ENCODE measurements around the gene SPOP. TPM values are rescaled to one million over a fixed set of nuclear protein-coding genes. Genes with fewer than 3 reads are reported as not detected.

Gene SPOP
- total and polyA plus RNA-seq, 2 experiments from 2014 or later, result 13.9 to 18.6 TPM

DNA sequence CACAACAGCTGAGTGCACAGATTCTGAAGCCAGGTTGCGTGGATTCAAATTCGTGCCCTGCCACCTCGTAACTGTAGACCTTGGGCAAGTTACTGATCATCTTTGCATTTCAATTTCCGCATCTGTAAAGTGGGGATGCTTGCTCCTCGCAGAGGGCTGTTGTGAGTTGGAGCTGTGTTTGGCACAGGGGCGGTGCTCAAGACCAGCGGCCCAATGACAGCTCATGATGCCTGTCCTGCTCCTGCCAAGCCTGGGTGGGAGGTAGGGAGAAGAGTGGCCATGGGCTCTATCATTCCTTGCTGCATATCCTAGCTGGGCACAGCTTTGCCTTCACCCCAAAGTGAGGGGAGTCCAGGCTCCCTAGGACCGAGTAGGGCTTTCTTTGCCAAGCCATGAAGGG is 89.6 kb downstream of the SPOP start:
- Mint-ChIP-seq H3K36me3 (ENCODE audit: low read depth) (no peaks in the 10 kb centered on the region; the same call in 2 of the 3 replicates), H3K4me1 (peaks cover 11% of the 10 kb centered on the region; the same call in 2 of the 3 replicates), H3K4me3 (no peak overlapping the region), H3K27ac (no peak overlapping the region), H3K9me3 (no peaks in the 10 kb centered on the region), H3K27me3 (ENCODE audit: insufficient read depth, low read depth, poor library complexity) (peaks cover 9% of the 10 kb centered on the region)
- no peak overlapping the region for H3K27ac ChIP-seq (ENCODE audit: low read depth)
- no peak for ATAC-seq
- H3K4me2 ChIP-seq, result no peak overlapping the region
- H3K4me3 ChIP-seq, result no peak overlapping the region
- no peak overlapping the region for H2AFZ ChIP-seq
- no peaks in the 10 kb centered on the region for H3K9me2 ChIP-seq (ENCODE audit: insufficient read depth)
- H3K79me2 ChIP-seq (replicated peaks; ENCODE audit: insufficient read depth), result no peaks in the 10 kb centered on the region
- no peaks in the 10 kb centered on the region for H3K4me1 ChIP-seq (ENCODE audit: insufficient read depth)
- TF ChIP-seq, protein P1, sequence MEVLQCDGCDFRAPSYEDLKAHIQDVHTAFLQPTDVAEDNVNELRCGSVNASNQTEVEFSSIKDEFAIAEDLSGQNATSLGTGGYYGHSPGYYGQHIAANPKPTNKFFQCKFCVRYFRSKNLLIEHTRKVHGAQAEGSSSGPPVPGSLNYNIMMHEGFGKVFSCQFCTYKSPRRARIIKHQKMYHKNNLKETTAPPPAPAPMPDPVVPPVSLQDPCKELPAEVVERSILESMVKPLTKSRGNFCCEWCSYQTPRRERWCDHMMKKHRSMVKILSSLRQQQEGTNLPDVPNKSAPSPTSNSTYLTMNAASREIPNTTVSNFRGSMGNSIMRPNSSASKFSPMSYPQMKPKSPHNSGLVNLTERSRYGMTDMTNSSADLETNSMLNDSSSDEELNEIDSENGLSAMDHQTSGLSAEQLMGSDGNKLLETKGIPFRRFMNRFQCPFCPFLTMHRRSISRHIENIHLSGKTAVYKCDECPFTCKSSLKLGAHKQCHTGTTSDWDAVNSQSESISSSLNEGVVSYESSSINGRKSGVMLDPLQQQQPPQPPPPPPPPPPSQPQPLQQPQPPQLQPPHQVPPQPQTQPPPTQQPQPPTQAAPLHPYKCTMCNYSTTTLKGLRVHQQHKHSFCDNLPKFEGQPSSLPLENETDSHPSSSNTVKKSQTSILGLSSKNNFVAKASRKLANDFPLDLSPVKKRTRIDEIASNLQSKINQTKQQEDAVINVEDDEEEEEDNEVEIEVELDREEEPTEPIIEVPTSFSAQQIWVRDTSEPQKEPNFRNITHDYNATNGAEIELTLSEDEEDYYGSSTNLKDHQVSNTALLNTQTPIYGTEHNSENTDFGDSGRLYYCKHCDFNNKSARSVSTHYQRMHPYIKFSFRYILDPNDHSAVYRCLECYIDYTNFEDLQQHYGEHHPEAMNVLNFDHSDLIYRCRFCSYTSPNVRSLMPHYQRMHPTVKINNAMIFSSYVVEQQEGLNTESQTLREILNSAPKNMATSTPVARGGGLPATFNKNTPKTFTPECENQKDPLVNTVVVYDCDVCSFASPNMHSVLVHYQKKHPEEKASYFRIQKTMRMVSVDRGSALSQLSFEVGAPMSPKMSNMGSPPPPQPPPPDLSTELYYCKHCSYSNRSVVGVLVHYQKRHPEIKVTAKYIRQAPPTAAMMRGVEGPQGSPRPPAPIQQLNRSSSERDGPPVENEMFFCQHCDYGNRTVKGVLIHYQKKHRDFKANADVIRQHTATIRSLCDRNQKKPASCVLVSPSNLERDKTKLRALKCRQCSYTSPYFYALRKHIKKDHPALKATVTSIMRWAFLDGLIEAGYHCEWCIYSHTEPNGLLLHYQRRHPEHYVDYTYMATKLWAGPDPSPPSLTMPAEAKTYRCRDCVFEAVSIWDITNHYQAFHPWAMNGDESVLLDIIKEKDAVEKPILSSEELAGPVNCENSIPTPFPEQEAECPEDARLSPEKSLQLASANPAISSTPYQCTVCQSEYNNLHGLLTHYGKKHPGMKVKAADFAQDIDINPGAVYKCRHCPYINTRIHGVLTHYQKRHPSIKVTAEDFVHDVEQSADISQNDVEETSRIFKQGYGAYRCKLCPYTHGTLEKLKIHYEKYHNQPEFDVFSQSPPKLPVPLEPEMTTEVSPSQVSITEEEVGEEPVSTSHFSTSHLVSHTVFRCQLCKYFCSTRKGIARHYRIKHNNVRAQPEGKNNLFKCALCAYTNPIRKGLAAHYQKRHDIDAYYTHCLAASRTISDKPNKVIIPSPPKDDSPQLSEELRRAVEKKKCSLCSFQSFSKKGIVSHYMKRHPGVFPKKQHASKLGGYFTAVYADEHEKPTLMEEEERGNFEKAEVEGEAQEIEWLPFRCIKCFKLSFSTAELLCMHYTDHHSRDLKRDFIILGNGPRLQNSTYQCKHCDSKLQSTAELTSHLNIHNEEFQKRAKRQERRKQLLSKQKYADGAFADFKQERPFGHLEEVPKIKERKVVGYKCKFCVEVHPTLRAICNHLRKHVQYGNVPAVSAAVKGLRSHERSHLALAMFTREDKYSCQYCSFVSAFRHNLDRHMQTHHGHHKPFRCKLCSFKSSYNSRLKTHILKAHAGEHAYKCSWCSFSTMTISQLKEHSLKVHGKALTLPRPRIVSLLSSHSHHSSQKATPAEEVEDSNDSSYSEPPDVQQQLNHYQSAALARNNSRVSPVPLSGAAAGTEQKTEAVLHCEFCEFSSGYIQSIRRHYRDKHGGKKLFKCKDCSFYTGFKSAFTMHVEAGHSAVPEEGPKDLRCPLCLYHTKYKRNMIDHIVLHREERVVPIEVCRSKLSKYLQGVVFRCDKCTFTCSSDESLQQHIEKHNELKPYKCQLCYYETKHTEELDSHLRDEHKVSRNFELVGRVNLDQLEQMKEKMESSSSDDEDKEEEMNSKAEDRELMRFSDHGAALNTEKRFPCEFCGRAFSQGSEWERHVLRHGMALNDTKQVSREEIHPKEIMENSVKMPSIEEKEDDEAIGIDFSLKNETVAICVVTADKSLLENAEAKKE (CRISPR knock-in tag; IDR thresholded peaks at IDR 0.05), result no peak
- TF ChIP-seq, protein P2, sequence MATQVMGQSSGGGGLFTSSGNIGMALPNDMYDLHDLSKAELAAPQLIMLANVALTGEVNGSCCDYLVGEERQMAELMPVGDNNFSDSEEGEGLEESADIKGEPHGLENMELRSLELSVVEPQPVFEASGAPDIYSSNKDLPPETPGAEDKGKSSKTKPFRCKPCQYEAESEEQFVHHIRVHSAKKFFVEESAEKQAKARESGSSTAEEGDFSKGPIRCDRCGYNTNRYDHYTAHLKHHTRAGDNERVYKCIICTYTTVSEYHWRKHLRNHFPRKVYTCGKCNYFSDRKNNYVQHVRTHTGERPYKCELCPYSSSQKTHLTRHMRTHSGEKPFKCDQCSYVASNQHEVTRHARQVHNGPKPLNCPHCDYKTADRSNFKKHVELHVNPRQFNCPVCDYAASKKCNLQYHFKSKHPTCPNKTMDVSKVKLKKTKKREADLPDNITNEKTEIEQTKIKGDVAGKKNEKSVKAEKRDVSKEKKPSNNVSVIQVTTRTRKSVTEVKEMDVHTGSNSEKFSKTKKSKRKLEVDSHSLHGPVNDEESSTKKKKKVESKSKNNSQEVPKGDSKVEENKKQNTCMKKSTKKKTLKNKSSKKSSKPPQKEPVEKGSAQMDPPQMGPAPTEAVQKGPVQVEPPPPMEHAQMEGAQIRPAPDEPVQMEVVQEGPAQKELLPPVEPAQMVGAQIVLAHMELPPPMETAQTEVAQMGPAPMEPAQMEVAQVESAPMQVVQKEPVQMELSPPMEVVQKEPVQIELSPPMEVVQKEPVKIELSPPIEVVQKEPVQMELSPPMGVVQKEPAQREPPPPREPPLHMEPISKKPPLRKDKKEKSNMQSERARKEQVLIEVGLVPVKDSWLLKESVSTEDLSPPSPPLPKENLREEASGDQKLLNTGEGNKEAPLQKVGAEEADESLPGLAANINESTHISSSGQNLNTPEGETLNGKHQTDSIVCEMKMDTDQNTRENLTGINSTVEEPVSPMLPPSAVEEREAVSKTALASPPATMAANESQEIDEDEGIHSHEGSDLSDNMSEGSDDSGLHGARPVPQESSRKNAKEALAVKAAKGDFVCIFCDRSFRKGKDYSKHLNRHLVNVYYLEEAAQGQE (IDR thresholded peaks at IDR 0.05; ENCODE audit: unreplicated experiment), result no peak
- TF ChIP-seq EZH2phosphoT487 (IDR thresholded peaks at IDR 0.05; ENCODE audit: unreplicated experiment), result no peak
- TF ChIP-seq JUNB (IDR thresholded peaks at IDR 0.05; ENCODE audit: unreplicated experiment), result no peak
- no peak for TF ChIP-seq ZNF331 (CRISPR knock-in tag; IDR thresholded peaks at IDR 0.05; ENCODE audit: low read depth)
- no peak for TF ChIP-seq EZH2 (IDR thresholded peaks at IDR 0.05; ENCODE audit: low read depth, unreplicated experiment)
- TF ChIP-seq, protein P3, sequence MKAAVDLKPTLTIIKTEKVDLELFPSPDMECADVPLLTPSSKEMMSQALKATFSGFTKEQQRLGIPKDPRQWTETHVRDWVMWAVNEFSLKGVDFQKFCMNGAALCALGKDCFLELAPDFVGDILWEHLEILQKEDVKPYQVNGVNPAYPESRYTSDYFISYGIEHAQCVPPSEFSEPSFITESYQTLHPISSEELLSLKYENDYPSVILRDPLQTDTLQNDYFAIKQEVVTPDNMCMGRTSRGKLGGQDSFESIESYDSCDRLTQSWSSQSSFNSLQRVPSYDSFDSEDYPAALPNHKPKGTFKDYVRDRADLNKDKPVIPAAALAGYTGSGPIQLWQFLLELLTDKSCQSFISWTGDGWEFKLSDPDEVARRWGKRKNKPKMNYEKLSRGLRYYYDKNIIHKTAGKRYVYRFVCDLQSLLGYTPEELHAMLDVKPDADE (IDR thresholded peaks at IDR 0.05), result no peak
- no peak for TF ChIP-seq STAT1 (IDR thresholded peaks at IDR 0.05; ENCODE audit: unreplicated experiment)
- TF ChIP-seq ZNF114 (CRISPR knock-in tag; IDR thresholded peaks at IDR 0.05), result no peak
- no peak for TF ChIP-seq CREB1 (CRISPR knock-in tag; IDR thresholded peaks at IDR 0.05; ENCODE audit: low read depth)
- TF ChIP-seq POLR2AphosphoS5 (IDR thresholded peaks at IDR 0.05; ENCODE audit: low read depth), result no peak
- TF ChIP-seq NANOG (IDR thresholded peaks at IDR 0.05; ENCODE audit: borderline replicate concordance), result no peak
- TF ChIP-seq, protein P4, sequence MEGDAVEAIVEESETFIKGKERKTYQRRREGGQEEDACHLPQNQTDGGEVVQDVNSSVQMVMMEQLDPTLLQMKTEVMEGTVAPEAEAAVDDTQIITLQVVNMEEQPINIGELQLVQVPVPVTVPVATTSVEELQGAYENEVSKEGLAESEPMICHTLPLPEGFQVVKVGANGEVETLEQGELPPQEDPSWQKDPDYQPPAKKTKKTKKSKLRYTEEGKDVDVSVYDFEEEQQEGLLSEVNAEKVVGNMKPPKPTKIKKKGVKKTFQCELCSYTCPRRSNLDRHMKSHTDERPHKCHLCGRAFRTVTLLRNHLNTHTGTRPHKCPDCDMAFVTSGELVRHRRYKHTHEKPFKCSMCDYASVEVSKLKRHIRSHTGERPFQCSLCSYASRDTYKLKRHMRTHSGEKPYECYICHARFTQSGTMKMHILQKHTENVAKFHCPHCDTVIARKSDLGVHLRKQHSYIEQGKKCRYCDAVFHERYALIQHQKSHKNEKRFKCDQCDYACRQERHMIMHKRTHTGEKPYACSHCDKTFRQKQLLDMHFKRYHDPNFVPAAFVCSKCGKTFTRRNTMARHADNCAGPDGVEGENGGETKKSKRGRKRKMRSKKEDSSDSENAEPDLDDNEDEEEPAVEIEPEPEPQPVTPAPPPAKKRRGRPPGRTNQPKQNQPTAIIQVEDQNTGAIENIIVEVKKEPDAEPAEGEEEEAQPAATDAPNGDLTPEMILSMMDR (conservative IDR thresholded peaks at IDR 0.05; ENCODE audit: low read depth in 2 of 2), result no peak
- DNase-seq (ENCODE audit: low spot score), result no peak
- H3K27me3 ChIP-seq (ENCODE audit: insufficient read depth), result no peaks in the 10 kb centered on the region
- H3K36me3 ChIP-seq (ENCODE audit: insufficient read depth), result no peaks in the 10 kb centered on the region
- no peaks in the 10 kb centered on the region; the same call in 1 of the 2 replicates for H4K20me1 ChIP-seq (replicated peaks; ENCODE audit: insufficient read depth)
- 0 out of 2 replicates have a peak, but pooled peaks cover 3% of the 10 kb centered on the region for H3F3A ChIP-seq (replicated peaks; ENCODE audit: low read depth)

Data from GM23338 (cell line).